NCI-H1417 (cell line): ENCODE data around the gene RBM41.

ENCODE experiments used
- DNase-seq, 3 experiments: peaks; one replicate each; lab custom pipeline; 2025; lab: John Stamatoyannopoulos, UW

The RBM41 gene

DNA sequence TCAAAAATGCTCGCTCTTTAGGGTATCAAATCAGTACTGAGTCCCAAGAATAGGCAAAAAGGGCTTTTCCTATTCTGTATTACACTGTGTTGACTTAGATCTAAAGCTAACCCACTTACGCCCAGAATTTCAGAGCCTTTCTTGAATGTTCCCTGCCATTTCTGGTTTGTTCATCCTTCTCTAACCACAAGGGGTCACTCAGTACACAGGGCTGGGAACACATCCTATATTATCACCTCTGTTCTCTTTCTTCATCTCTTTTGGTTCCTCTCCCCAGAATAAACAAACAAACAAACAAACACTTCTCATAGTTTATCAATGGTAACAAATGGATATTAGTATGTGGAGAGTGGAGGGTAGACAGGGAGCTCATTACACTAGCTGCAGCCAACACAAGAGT, 93.1 kb downstream of the RBM41 start:
- peak; percentile 7 to 64 (median 13) for DNase-seq

DNA sequence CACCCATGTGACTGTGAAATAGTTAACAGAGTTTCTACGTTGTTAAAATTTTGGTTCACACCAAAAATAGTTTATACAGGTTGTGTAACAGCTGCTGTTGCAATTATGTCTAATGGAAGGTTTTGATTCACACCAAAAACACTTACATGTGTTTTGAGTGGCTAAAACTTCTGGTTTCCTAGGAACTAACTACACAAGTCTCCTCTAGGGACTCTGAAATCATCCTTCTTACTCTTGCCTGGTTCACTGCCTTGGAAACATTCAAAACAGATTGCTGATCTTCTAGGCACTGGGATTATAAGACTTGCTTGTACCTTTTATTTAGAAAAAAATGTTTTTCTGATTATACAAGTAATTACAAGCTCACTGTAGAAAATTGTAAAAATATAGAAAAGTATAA, 103.7 kb downstream of the RBM41 start:
- DNase-seq: peak in 1 of 3 experiments; percentile 13
